CD14-positive monocyte (primary cell): ENCODE data around the gene MAP2K4. TPM values are rescaled to one million over a fixed set of nuclear protein-coding genes. Genes with fewer than 3 reads are reported as not detected.

ENCODE experiments used
- DNase-seq, 3 donors: peaks; one replicate each; pipeline ENCODE4 v3.0.0-alpha.2; 2011 to 2022
- H2AFZ ChIP-seq: 2 replicates; pipeline ENCODE4 v1.6.0; 2012; ENCODE audit warnings: mild to moderate bottlenecking, low read depth, low read length, inconsistent platforms; ENCODE audit not compliant: insufficient read depth, poor library complexity, severe bottlenecking
- H3K27ac ChIP-seq, 2 donors: 1 replicate in 1 of 2; 2 replicates in 1 of 2; pipeline ENCODE4 v1.5.1; 2012 to 2013; ENCODE audit warnings: low read length in 2 of 2, control low read depth in 1 of 2, inconsistent platforms in 1 of 2, low read depth in 1 of 2, mild to moderate bottlenecking in 1 of 2
- H3K27me3 ChIP-seq, 2 donors: one replicate each; pipeline versions ENCODE4 v1.6.0 to v1.6.1; 2011 to 2013; ENCODE audit warnings: low read length in 2 of 2; ENCODE audit not compliant: control insufficient read depth in 2 of 2, insufficient read depth in 2 of 2
- H3K36me3 ChIP-seq, 2 donors: replicated peaks in 1 of 2; 1 replicate in 1 of 2; 2 replicates in 1 of 2; pipeline versions ENCODE4 v1.5.1 to v1.6.1; 2012 to 2013; ENCODE audit warnings: low read length in 2 of 2, control low read depth in 1 of 2, inconsistent platforms in 1 of 2, mild to moderate bottlenecking in 1 of 2; ENCODE audit not compliant: insufficient read depth in 2 of 2, control insufficient read depth in 1 of 2
- H3K4me1 ChIP-seq, 2 donors: 1 replicate in 1 of 2; 2 replicates in 1 of 2; pipeline versions ENCODE4 v1.5.1 to v1.6.1; 2012 to 2013; ENCODE audit warnings: low read length in 2 of 2, control low read depth in 1 of 2, inconsistent platforms in 1 of 2, mild to moderate bottlenecking in 1 of 2, moderate library complexity in 1 of 2; ENCODE audit not compliant: insufficient read depth in 2 of 2, control insufficient read depth in 1 of 2
- H3K4me2 ChIP-seq: replicated peaks from 2 replicates; pipeline ENCODE3; 2012; ENCODE audit warnings: low read length, moderate library complexity, mild to moderate bottlenecking; ENCODE audit not compliant: poor library complexity, severe bottlenecking; ENCODE audit errors: extremely low read depth
- H3K4me3 ChIP-seq, 3 experiments: fragments of 200-600 bp in 1 of 3; sonication (generic) in 1 of 3; replicated peaks in 1 of 3; 1 replicate in 2 of 3; 2 replicates in 1 of 3; pipeline ENCODE4 v1.5.1; 2011 to 2013; ENCODE audit warnings: low read length in 3 of 3, mild to moderate bottlenecking in 3 of 3, control low read depth in 2 of 3, low read depth in 2 of 3, inconsistent platforms in 1 of 3, moderate library complexity in 1 of 3
- H3K79me2 ChIP-seq: 2 replicates; pipeline ENCODE4 v1.6.0; 2012; ENCODE audit warnings: mild to moderate bottlenecking, control low read depth, inconsistent platforms, low read length, moderate library complexity; ENCODE audit not compliant: insufficient read depth
- H3K9ac ChIP-seq: 2 replicates; pipeline ENCODE4 v1.6.0; 2017; ENCODE audit warnings: low read length, mild to moderate bottlenecking; ENCODE audit not compliant: insufficient read depth, poor library complexity, severe bottlenecking
- H3K9me3 ChIP-seq, 2 donors: replicated peaks in 1 of 2; 1 replicate in 1 of 2; 2 replicates in 1 of 2; pipeline versions ENCODE4 v1.5.1 to v1.6.1; 2012 to 2013; ENCODE audit warnings: low read length in 2 of 2, control low read depth in 1 of 2; ENCODE audit not compliant: control insufficient read depth in 1 of 2, insufficient read depth in 1 of 2
- H4K20me1 ChIP-seq: 2 replicates; pipeline ENCODE4 v1.6.0; 2012; ENCODE audit warnings: mild to moderate bottlenecking, low read length, control low read depth, moderate library complexity; ENCODE audit not compliant: insufficient read depth
- H3K27ac Mint-ChIP-seq, 7 donors: one replicate each; pipeline ENCODE4 v1.8.0; 2020; ENCODE audit warnings: mild to moderate bottlenecking in 7 of 7, mixed read lengths in 7 of 7, moderate library complexity in 6 of 7, inconsistent platforms in 2 of 7
- H3K27me3 Mint-ChIP-seq, 3 donors: one replicate each; pipeline ENCODE4 v1.8.0; 2021 to 2022; ENCODE audit warnings: low read depth in 3 of 3, mild to moderate bottlenecking in 3 of 3, mixed read lengths in 3 of 3, moderate library complexity in 3 of 3, inconsistent platforms in 1 of 3
- H3K36me3 Mint-ChIP-seq, 2 donors: one replicate each; pipeline ENCODE4 v1.8.0; 2020; ENCODE audit warnings: mixed read lengths in 2 of 2, inconsistent platforms in 1 of 2, mild to moderate bottlenecking in 1 of 2
- H3K4me1 Mint-ChIP-seq: one replicate; pipeline ENCODE4 v1.8.0; 2020; ENCODE audit warnings: mild to moderate bottlenecking, mixed read lengths
- H3K4me3 Mint-ChIP-seq, 2 donors: one replicate each; pipeline ENCODE4 v1.8.0; 2020; ENCODE audit warnings: mild to moderate bottlenecking in 2 of 2, mixed read lengths in 2 of 2, moderate library complexity in 1 of 2
- H3K9me3 Mint-ChIP-seq, 7 donors: one replicate each; pipeline ENCODE4 v1.8.0; 2020 to 2022; ENCODE audit warnings: mixed read lengths in 7 of 7, mild to moderate bottlenecking in 6 of 7, moderate library complexity in 6 of 7, inconsistent platforms in 2 of 7
- CTCF ChIP-seq: fragments of 200-600 bp; IDR thresholded peaks from one replicate; pipeline ENCODE4 v1.8.0; 2022; ENCODE audit warnings: antibody characterized with exemption, mild to moderate bottlenecking
- WGBS: methylation state at CpG from one replicate; pipeline ENCODE4 v1.1.5; 2013; ENCODE audit warnings: missing lambda C conversion rate; ENCODE audit not compliant: insufficient coverage; 5-methylcytosine and 5-hydroxymethylcytosine counted together
- intact Hi-C, 2 donors: fragments of 100-400 bp; cut with micrococcal nuclease; formaldehyde crosslinking; loops; one replicate each; pipeline versions ENCODE4 v1.15.0 to v1.15.1; 2023
- polyA plus RNA-seq, 3 donors: library from polyadenylated mRNA; depleted of rRNA in 1 of 3; unstranded in 2 of 3; stranded (reverse) in 1 of 3; fragments of 300-500 nt in 2 of 3; fragments of >200 nt in 1 of 3; fragmentation: Illumina TruSeq in 2 of 3; gene quantifications; 1 replicate in 2 of 3; 2 replicates in 1 of 3; pipeline ENCODE4 v1.2.3, GENCODE V29; 2012 to 2021

Gene MAP2K4
- polyA plus RNA-seq, 3 donors, result 8.1 to 41.8 (median 23.2) TPM

GRCh38 chr17:12110906-12111305, 90.2 kb downstream of the MAP2K4 start:
- no peak for TF ChIP-seq CTCF
- no peaks in the 10 kb centered on the region for H3K9me3 Mint-ChIP-seq
- no peaks in the 10 kb centered on the region for H3K27me3 ChIP-seq
- no peaks in the 10 kb centered on the region for H3K27me3 Mint-ChIP-seq
- DNase-seq, result no peak
- no peak overlapping the region for H2AFZ ChIP-seq
- no peaks in the 10 kb centered on the region for H3K79me2 ChIP-seq
- no peak overlapping the region for H3K4me3 Mint-ChIP-seq
- H3K4me1 Mint-ChIP-seq, result no peaks in the 10 kb centered on the region
- H3K4me1 ChIP-seq, result no peaks in the 10 kb centered on the region
- H3K4me2 ChIP-seq, result no peak overlapping the region
- intact Hi-C loops, result no loop called here
- 100% methylated on average over 2 of the region's 2 CpGs for WGBS
- peaks cover 48 to 56% of the 10 kb centered on the region in 2 donors for H3K36me3 Mint-ChIP-seq
- no peaks in the 10 kb centered on the region for H3K9me3 ChIP-seq
- peaks cover 40 to 63% of the 10 kb centered on the region in 2 donors for H3K36me3 ChIP-seq
- H4K20me1 ChIP-seq, result no peaks in the 10 kb centered on the region
- H3K9ac ChIP-seq, result no peak overlapping the region
- H3K27ac Mint-ChIP-seq, result no peak overlapping the region
- H3K4me3 ChIP-seq, result no peak overlapping the region
- H3K27ac ChIP-seq, result no peak overlapping the region

GRCh38 chr17:12113156-12113555, 92.5 kb downstream of the MAP2K4 start:
- intact Hi-C loops, result no loop called here
- Mint-ChIP-seq H3K9me3 (no peaks in the 10 kb centered on the region), H3K27me3 (no peaks in the 10 kb centered on the region), H3K27ac (no peak overlapping the region), H3K4me3 (no peak overlapping the region), H3K4me1 (no peaks in the 10 kb centered on the region), H3K36me3 (peaks cover 64% of the 10 kb centered on the region in 2 donors)
- no peak for DNase-seq
- Histone ChIP-seq H3K4me3 (no peak overlapping the region), H3K27ac (no peak overlapping the region), H3K4me2 (no peak overlapping the region), H3K79me2 (no peaks in the 10 kb centered on the region), H3K27me3 (no peaks in the 10 kb centered on the region), H3K9me3 (no peaks in the 10 kb centered on the region), H3K36me3 (peaks cover 49 to 81% of the 10 kb centered on the region in 2 donors), H3K9ac (no peak overlapping the region), H3K4me1 (no peaks in the 10 kb centered on the region), H2AFZ (no peak overlapping the region), H4K20me1 (no peaks in the 10 kb centered on the region)
- WGBS, result 100% methylated on average over 2 of the region's 2 CpGs
- no peak for TF ChIP-seq CTCF
